RCC 7860 (cell line): Measurements from ENCODE around the gene AAMDC.
"Not testable (repeated sequence)": the region's sequence is repeated elsewhere in the genome, so short reads cannot be mapped to it uniquely, and the experiment has no call there.

ENCODE experiments used
- DNase-seq: peaks from one replicate; pipeline ENCODE4 v3.0.0-alpha.2; 2015; ENCODE audit warnings: low spot score
- FAIRE-seq: peaks from 2 replicates; lab custom pipeline; 2012; peaks lifted over from hg19 to GRCh38; lab: Jason Lieb, UNC

AAMDC gene

DNA sequence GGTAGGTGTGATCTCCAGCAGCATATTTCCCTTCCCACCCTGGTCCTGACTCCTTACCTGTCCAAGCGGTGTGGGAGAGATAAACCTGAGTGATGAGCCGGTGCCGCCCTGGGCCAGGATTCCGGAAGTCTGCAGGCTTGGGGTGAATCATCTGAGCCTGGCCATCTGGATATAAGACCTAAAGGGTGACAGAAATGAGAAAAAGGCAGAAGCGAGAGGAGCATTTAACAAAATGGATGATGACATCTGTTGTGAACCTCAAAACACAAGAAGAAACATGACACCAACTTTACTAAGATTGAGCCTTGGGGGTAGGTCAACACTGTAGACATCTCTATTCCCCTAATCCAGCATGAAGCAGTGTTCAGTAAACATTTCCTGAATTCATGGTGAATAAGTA is 62.8 kb downstream of the AAMDC start:
- FAIRE-seq (no peak), DNase-seq (no peak)

GRCh38 chr11:77884186-77884828 is 63.4 kb downstream of the AAMDC start:
- no peak for DNase-seq
- no peak for FAIRE-seq

DNA sequence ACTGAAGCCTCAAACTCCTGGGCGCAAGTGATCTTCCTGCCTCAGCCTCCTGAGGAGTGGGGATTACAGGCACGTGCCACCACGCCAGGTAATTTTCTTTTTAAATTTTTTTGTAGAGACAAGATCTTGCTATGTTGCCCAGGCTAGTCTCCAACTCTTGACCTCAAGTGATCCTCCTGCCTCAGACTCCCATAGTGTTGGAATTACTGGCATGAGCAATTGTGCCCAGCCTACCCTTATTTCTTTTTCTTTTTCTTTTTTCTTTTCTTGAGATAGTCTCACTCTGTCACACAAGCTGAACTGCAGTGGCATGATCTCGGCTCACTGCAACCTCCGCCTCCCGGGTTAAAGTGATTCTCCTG is 63.9 kb downstream of the AAMDC start:
- FAIRE-seq (no peak), DNase-seq (no peak)

DNA sequence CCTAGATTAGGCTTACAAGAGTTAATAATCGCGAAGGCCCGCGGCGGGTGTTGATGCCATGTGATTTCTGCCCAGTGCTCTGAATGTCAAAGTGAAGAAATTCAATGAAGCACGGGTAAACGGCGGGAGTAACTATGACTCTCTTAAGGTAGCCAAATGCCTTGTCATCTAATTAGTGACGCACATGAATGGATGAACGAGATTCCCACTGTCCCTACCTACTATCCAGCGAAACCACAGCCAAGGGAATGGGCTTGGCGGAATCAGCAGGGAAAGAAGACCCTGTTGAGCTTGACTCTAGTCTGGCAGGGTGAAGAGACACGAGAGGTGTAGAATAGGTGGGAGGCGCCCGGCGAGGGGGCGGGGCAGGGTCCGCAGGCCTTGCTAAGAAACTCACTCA is 65.5 kb downstream of the AAMDC start:
- FAIRE-seq (no peak), DNase-seq (no peak)

DNA sequence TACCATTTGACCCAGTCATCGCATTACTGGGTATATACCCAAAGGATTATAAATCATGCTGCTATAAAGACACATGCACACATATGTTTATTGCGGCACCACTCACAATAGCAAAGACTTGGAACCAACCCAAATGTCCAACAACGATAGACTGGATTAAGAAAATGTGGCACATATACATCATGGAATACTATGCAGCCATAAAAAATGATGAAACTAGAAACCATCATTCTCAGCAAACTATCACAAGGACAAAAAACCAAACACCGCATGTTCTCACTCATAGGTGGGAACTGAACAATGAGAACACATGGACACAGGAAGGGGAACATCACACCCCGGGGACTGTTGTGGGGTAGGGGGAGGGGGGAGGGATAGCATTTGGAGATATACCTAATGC is 68.1 kb downstream of the AAMDC start:
- not testable (repeated sequence) for FAIRE-seq, DNase-seq

GRCh38 chr11:77890100-77890614 is 69.2 kb downstream of the AAMDC start:
- DNase-seq, FAIRE-seq: not testable (repeated sequence)

- not testable (repeated sequence) for DNase-seq
These were observed 69.7 kb downstream of the AAMDC start for GRCh38 chr11:77890619-77891056.

GRCh38 chr11:77891256-77891655 is 70.3 kb downstream of the AAMDC start:
- DNase-seq, FAIRE-seq: not testable (repeated sequence)

More at GRCh38 chr11:77890619-77891056, 69.7 kb downstream of the AAMDC start:
- FAIRE-seq, result not testable (repeated sequence)

- not testable (repeated sequence) for FAIRE-seq, DNase-seq
These were observed 70.8 kb downstream of the AAMDC start for GRCh38 chr11:77891703-77892102.

- DNase-seq, FAIRE-seq: not testable (repeated sequence)
These were observed 74.0 kb downstream of the AAMDC start for GRCh38 chr11:77894949-77895348.

- DNase-seq, result no peak
- FAIRE-seq, result no peak
These were observed 87.9 kb downstream of the AAMDC start for GRCh38 chr11:77908835-77909234.

DNA sequence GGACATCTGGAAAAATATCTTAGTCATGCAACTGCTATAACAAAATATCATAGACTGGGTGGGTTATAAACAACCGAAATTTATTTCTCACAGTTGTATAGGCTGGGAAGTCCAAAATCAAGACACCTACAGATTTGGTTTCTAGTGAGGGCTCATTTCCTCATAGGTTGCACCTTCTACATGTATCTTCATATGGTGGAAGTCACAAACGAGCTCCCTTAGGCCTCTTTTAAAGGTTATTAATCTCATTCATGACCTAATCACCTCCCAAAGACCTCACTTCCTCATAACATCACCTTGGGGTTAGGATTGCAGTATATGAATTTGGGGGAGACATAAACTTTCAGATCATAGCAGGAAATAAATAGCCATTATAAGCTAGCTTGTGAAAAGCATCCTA is 88.3 kb downstream of the AAMDC start:
- DNase-seq, result no peak
- no peak for FAIRE-seq

- not testable (repeated sequence) for FAIRE-seq
These were observed 89.9 kb downstream of the AAMDC start for GRCh38 chr11:77910828-77911227.

GRCh38 chr11:77913608-77914306 is 92.8 kb downstream of the AAMDC start:
- not testable (repeated sequence) for FAIRE-seq, DNase-seq

More at GRCh38 chr11:77910828-77911227, 89.9 kb downstream of the AAMDC start:
- DNase-seq, result not testable (repeated sequence)

DNA sequence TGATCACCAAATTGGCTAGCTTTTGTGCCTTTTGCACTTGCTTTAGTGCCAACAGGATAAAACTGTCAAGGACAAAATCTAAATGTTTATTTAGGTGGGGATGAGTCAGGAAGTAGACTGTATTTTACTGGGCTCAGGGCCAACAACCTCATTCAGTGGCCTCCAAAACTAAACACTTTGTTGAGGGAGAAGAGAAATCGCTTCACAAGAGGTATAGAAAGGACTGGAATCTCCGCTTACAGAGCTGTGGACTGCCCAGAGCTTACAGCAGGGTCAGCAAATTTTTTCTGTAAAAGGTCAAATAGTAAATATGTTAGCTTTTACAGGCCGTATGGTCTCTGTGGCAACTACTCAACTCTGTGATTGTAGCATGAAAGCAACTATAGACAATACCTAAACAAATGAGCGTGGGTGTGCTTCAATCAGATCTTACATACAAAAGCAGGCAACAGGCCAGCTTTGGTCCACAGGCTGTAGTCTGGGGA is 93.4 kb downstream of the AAMDC start:
- DNase-seq, result peak; percentile 34
- not testable (repeated sequence) for FAIRE-seq

DNA sequence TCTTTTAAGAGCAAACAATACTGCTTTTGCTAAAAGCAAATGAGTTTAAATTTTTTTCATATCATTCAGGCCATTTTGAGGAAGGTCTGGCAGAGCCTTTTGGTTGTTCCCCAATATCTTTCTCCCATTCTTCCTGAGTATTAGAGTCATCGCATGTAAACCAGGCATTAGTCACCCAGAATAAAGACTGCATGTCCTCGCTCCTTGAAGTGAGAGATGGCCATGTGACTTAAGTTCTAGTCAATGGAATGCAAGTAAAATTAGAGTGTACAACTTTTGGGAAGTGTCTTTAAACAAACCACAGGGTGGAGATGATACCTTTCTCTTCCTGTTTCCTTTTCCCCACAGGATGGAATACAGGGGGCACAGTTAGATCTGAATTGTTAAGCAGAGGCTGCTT is 96.8 kb downstream of the AAMDC start:
- not testable (repeated sequence) for DNase-seq, FAIRE-seq
